Measurements from ENCODE around the gene ZFAND2A. TPM values are rescaled to one million over a fixed set of nuclear protein-coding genes. Genes with fewer than 3 reads are reported as not detected.
A peak's percentile ranks its signal among the peaks of the same experiment; 100 is the strongest.
"Not testable (repeated sequence)": the region's sequence is repeated elsewhere in the genome, so short reads cannot be mapped to it uniquely, and the experiment has no call there.

Gene ZFAND2A
- total RNA-seq, 1 experiment from 2014 or later, result 17.7 TPM

GRCh38 chr7:1131471-1132265 lies 28.3 kb downstream of the ZFAND2A start:
- in situ Hi-C loops (cut with HindIII; ENCODE audit: low sequenced_read_pairs), result no loop called here
- no peak for DNase-seq (ENCODE audit: low spot score)

GRCh38 chr7:1130021-1130990 lies 29.7 kb downstream of the ZFAND2A start:
- in situ Hi-C loops (cut with HindIII; ENCODE audit: low sequenced_read_pairs), result no loop called here
- DNase-seq (ENCODE audit: low spot score), result no peak

- in situ Hi-C loops (cut with HindIII; ENCODE audit: low sequenced_read_pairs), result no loop called here
- DNase-seq (ENCODE audit: low spot score), result no peak
Measured at GRCh38 chr7:1129431-1129830, 30.6 kb downstream of the ZFAND2A start.

- DNase-seq (ENCODE audit: low spot score), result no peak
- in situ Hi-C loops (cut with HindIII; ENCODE audit: low sequenced_read_pairs), result no loop called here
Measured at GRCh38 chr7:1127001-1127400, 33.0 kb downstream of the ZFAND2A start.

GRCh38 chr7:1125603-1125969 lies 34.4 kb downstream of the ZFAND2A start:
- in situ Hi-C loops (cut with HindIII; ENCODE audit: low sequenced_read_pairs), result no loop called here
- DNase-seq (ENCODE audit: low spot score), result no peak

- in situ Hi-C loops (cut with HindIII; ENCODE audit: low sequenced_read_pairs), result no loop called here
- DNase-seq (ENCODE audit: low spot score), result peak; percentile 41
Measured at GRCh38 chr7:1124816-1125602, 35.0 kb downstream of the ZFAND2A start.

- in situ Hi-C loops (cut with HindIII; ENCODE audit: low sequenced_read_pairs), result no loop called here
- no peak for DNase-seq (ENCODE audit: low spot score)
Measured at GRCh38 chr7:1124164-1124563, 35.8 kb downstream of the ZFAND2A start.

- peak; percentile 65 for DNase-seq (ENCODE audit: low spot score)
- in situ Hi-C loops (cut with HindIII; ENCODE audit: low sequenced_read_pairs), result no loop called here
Measured at GRCh38 chr7:1123715-1124114, 36.3 kb downstream of the ZFAND2A start.

- in situ Hi-C loops (cut with HindIII; ENCODE audit: low sequenced_read_pairs), result no loop called here
- no peak for DNase-seq (ENCODE audit: low spot score)
Measured at GRCh38 chr7:1122832-1123501, 37.0 kb downstream of the ZFAND2A start.

- in situ Hi-C loops (cut with HindIII; ENCODE audit: low sequenced_read_pairs), result no loop called here
- no peak for DNase-seq (ENCODE audit: low spot score)
Measured at GRCh38 chr7:1121886-1122831, 37.8 kb downstream of the ZFAND2A start.

GRCh38 chr7:1121476-1121875 lies 38.5 kb downstream of the ZFAND2A start:
- DNase-seq (ENCODE audit: low spot score), result peak; percentile 26
- in situ Hi-C loops (cut with HindIII; ENCODE audit: low sequenced_read_pairs), result no loop called here

GRCh38 chr7:1120791-1121190 lies 39.2 kb downstream of the ZFAND2A start:
- no peak for DNase-seq (ENCODE audit: low spot score)
- in situ Hi-C loops (cut with HindIII; ENCODE audit: low sequenced_read_pairs), result no loop called here

- in situ Hi-C loops (cut with HindIII; ENCODE audit: low sequenced_read_pairs), result no loop called here
- no peak for DNase-seq (ENCODE audit: low spot score)
Measured at GRCh38 chr7:1119201-1119600, 40.8 kb downstream of the ZFAND2A start.

- no peak for DNase-seq (ENCODE audit: low spot score)
- in situ Hi-C loops (cut with HindIII; ENCODE audit: low sequenced_read_pairs), result no loop called here
Measured at GRCh38 chr7:1117321-1117928, 42.6 kb downstream of the ZFAND2A start.

- in situ Hi-C loops (cut with HindIII; ENCODE audit: low sequenced_read_pairs); DNase-seq (ENCODE audit: low spot score): not testable (repeated sequence)
Measured at GRCh38 chr7:1116383-1117008, 43.5 kb downstream of the ZFAND2A start.

GRCh38 chr7:1115171-1116045 lies 44.6 kb downstream of the ZFAND2A start:
- in situ Hi-C loops (cut with HindIII; ENCODE audit: low sequenced_read_pairs); DNase-seq (ENCODE audit: low spot score): not testable (repeated sequence)
